ENCODE measurements around the gene SLC6A18.

Gene SLC6A18

GRCh38 chr5:1204693-1205242, 20.4 kb upstream of the SLC6A18 start:
- DNase-seq, result no peak

GRCh38 chr5:1205255-1206180, 19.7 kb upstream of the SLC6A18 start:
- no peak for DNase-seq

- no peak for DNase-seq
Observed at GRCh38 chr5:1206521-1207412, 18.4 kb upstream of the SLC6A18 start.

GRCh38 chr5:1207555-1207954, 17.6 kb upstream of the SLC6A18 start:
- no peak for DNase-seq

DNA sequence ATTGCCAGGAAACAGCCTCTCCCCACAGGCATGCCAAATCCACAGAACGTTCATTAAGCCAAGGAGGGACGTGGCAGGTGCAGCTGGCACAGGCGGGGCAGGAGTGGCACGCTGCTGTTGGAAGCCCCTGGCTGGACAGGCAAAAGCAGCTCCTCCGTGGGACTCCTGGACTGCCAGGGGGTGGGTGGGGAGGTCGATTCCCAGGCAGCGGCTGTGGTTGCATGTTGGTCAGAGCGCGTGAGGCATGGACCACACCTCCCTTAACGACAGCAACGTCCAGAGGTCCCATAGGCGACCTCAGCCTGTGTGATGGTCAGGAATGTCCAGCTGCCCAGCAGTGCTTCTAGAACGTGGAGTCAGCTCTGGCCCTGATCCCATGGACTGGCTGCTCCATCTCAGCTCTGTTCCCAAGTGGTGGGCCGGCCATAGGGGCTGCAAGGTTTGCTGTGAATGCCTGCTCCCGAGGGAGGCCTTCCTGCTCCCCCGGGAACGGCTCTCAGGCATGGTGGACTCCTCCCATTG, 16.9 kb upstream of the SLC6A18 start:
- DNase-seq, result no peak

DNA sequence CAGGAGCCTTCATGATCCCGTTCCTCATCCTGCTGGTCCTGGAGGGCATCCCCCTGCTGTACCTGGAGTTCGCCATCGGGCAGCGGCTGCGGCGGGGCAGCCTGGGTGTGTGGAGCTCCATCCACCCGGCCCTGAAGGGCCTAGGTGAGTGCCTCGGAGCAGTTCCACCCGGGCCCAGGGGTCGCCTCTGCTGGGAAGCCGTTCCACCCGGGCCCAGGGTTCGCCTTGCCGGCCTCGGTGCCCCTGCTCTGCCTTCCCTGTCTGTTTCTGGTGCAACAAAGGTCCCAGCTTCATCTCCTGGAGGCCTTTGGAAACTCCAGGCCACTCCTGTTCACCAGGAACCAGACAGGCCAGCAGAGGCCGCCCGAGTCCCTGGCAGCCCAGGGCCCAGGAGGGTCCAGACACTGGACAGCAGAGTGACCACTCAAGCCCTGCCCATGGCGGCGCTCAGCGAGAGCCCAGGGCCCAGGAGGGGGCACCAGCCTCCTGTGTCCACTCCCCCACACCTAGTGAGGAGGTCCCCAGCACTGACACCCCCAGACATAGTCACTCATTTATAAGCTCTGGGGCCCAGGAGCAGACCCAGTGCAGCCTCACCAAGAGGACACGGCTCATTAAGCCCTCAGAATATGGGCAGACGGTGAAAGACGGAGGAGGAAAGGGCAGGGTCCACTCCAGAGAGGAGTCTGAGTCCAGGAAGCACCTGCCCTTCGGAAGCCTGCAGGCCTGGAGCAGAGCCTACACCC, 16.3 kb upstream of the SLC6A18 start:
- DNase-seq, result no peak

- no peak for DNase-seq
Observed at GRCh38 chr5:1209489-1209852, 15.7 kb upstream of the SLC6A18 start.

DNA sequence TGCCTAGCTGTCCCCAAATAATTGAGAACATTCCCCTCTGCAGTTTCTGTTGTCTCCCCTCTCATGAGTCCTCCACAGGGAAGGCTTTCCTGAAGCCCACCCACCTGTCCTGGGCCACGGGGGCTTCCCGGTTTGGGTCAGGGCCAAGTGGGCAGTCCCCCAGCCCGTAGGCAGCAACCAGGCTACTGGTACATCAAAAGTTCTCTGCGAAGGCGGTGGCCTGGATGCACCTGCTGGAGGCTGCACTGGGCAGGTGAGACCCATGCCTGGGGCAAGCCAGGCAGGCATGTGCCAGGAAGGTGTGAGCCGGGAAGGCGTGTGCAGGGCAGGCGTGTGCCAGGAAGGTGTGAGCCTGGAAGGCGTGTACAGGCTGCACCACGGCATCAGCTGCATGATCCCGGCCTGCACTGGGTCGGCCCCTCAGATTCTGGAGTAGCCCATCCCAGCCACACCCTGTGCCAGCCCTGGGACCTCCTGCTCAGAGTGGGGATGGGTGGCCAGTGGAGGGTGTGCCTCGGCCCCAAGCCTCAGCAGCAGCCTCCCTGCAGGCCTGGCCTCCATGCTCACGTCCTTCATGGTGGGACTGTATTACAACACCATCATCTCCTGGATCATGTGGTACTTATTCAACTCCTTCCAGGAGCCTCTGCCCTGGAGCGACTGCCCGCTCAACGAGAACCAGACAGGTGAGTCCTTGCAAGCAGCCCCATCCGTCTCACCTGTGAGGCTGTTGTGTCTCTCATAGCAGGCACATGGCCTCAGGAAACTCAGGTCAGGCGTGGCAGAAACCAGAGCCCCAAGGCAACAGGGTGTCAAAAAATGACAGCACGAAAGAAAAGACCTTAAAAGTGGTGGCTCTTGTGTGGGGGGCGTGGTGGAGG, 15.0 kb upstream of the SLC6A18 start:
- no peak for DNase-seq

- no peak for DNase-seq
Observed at GRCh38 chr5:1210832-1211251, 14.3 kb upstream of the SLC6A18 start.

DNA sequence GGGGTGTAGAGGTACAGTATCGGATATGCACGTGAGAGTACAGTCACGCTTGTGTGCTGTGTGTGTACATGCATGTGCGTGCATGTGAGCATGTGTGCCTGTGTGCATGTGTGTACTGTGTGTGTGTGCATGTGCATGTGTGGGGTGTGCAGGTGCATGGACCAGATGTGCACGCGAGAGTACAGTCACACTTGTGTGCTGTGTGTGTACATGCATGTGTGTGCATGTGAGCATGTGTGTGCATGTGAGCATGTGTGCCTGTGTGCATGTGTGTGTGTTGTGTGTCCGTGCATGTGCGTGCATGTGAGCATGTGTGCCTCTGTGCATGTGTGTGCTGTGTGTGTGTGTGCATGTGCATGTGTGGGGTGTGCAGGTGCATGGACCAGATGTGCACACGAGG, 13.5 kb upstream of the SLC6A18 start:
- no peak for DNase-seq

GRCh38 chr5:1212271-1212670, 12.9 kb upstream of the SLC6A18 start:
- no peak for DNase-seq

DNA sequence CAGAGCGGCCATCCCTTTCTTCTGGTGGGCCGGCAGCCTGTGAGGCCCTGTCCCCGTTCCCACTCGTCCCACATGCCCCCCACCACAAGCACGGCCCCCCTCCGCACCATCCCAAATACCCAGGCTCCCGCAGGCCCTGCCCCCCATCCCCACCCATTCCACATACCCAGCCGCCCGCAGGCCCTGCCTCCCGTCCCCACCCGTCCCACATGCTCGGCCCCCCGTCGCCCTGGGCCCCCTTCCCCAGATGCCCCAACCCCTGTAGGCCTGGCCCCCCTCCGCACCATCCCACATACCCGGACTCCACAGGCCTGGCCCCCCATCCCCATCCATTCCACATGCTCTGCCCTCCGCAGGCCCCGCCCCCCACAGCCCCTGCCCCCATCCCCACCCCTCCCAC, 12.3 kb upstream of the SLC6A18 start:
- DNase-seq, result no peak

DNA sequence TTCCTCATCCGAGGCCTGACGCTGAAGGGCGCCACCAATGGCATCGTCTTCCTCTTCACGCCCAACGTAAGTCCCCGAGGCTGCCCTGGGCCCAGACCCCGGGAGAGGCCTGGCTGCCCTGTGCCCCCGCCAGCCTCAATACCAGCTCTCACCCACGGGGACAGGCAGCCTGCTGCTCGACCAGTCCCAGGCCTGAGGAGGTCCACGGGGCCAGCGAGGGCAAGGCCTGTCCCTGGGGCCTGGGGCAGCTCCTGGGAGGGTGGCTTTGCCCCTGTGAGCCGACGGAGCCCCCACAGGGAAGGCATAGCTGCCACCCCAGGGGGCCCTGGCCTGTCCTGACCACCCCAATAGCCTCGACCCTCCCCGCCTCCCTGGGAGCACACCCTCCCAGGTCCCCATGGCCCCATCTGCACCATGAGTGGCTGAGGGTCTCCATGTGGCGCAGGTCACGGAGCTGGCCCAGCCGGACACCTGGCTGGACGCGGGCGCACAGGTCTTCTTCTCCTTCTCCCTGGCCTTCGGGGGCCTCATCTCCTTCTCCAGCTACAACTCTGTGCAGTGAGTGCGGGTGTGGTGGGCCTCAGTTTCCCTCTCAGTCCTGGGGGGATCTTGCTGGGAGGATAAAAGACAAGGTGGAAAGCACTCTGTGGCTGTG, 11.5 kb upstream of the SLC6A18 start:
- DNase-seq, result no peak

GRCh38 chr5:1214163-1214935, 10.8 kb upstream of the SLC6A18 start:
- DNase-seq, result no peak

DNA sequence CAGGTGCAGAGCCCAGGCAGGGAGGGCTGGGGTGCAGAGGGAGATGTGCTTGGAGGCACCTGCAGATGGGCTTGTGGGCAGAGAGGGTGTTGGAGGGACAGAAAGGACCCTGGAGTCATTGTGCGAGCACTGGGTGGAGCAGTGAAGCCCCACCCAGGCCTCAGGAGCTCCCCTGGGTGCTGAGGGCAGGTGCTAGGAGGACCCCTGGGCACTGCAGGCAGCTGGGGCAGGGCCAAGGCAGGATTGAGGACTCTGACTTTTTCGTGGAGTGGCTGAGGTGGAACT, 10.3 kb upstream of the SLC6A18 start:
- DNase-seq, result no peak

GRCh38 chr5:1215320-1216096, 9.7 kb upstream of the SLC6A18 start:
- DNase-seq, result no peak

GRCh38 chr5:1216211-1216917, 8.8 kb upstream of the SLC6A18 start:
- DNase-seq, result no peak

- DNase-seq, result no peak
Observed at GRCh38 chr5:1216918-1217295, 8.3 kb upstream of the SLC6A18 start.

All from stimulated activated CD4-positive, alpha-beta T cell treated with anti-CD3 and anti-CD28 coated beads, Interleukin-2, amount 100 ng/mL, for 48 hours (primary cell).